KMS-11 (cell line): ENCODE data around the gene ATP1B3.

ENCODE experiments used
- H2AFZ ChIP-seq: fragments of 200-600 bp; sonication (generic); 2 replicates; pipeline ENCODE4 v1.6.1; 2016; ENCODE audit warnings: antibody characterized with exemption, mixed run types, low read depth
- H3K27ac ChIP-seq: fragments of 200-600 bp; sonication (generic); 2 replicates; pipeline ENCODE4 v1.6.1; 2016; ENCODE audit warnings: mild to moderate bottlenecking, mixed run types
- H3K27me3 ChIP-seq: fragments of 200-600 bp; sonication (generic); 2 replicates; pipeline ENCODE4 v1.6.1; 2017; ENCODE audit warnings: mild to moderate bottlenecking, low read depth, mixed run types, moderate library complexity; ENCODE audit not compliant: insufficient read depth
- H3K36me3 ChIP-seq: fragments of 200-600 bp; sonication (generic); 2 replicates; pipeline ENCODE4 v1.6.1; 2017; ENCODE audit warnings: mild to moderate bottlenecking, mixed run types; ENCODE audit not compliant: insufficient read depth
- H3K4me1 ChIP-seq: fragments of 200-600 bp; sonication (generic); 2 replicates; pipeline ENCODE4 v1.6.1; 2016; ENCODE audit warnings: mild to moderate bottlenecking, low read depth, mixed run types; ENCODE audit not compliant: poor library complexity, severe bottlenecking
- H3K4me2 ChIP-seq: fragments of 200-600 bp; sonication (generic); 2 replicates; pipeline ENCODE4 v1.7.0; 2016; ENCODE audit warnings: mild to moderate bottlenecking, mixed run types
- H3K4me3 ChIP-seq: fragments of 200-600 bp; sonication (generic); IDR thresholded peaks from 2 replicates; pipeline ENCODE4 v1.6.1; 2017; ENCODE audit warnings: low read depth, low read length, mixed read lengths; ENCODE audit not compliant: insufficient read depth
- H3K79me2 ChIP-seq: fragments of 200-600 bp; sonication (generic); 2 replicates; pipeline ENCODE4 v1.6.1; 2016; ENCODE audit warnings: low read depth, mixed run types; ENCODE audit not compliant: insufficient read depth
- H3K9ac ChIP-seq: fragments of 200-600 bp; sonication (generic); 2 replicates; pipeline ENCODE4 v1.6.1; 2016; ENCODE audit warnings: mild to moderate bottlenecking, mixed run types
- H4K20me1 ChIP-seq: fragments of 200-600 bp; sonication (generic); 2 replicates; pipeline ENCODE4 v1.6.1; 2016; ENCODE audit warnings: mild to moderate bottlenecking, mixed run types; ENCODE audit not compliant: insufficient read depth
- CTCF ChIP-seq: fragments of 200-600 bp; sonication (generic); conservative IDR thresholded peaks from 2 replicates; pipeline ENCODE4 v1.6.1; 2017; ENCODE audit warnings: low read depth, mild to moderate bottlenecking, antibody characterized with exemption, low read length, moderate library complexity, mixed read lengths

Gene ATP1B3

GRCh38 chr3:141933421-141934300, 57.2 kb downstream of the ATP1B3 start:
- no peak overlapping the region for H3K4me3 ChIP-seq
- H2AFZ ChIP-seq = no peak overlapping the region
- no peaks in the 10 kb centered on the region for H3K4me1 ChIP-seq
- H3K27ac ChIP-seq = no peak overlapping the region
- no peak overlapping the region for H3K9ac ChIP-seq
- no peak overlapping the region for H3K4me2 ChIP-seq
- H4K20me1 ChIP-seq = no peaks in the 10 kb centered on the region
- no peak for TF ChIP-seq CTCF
- no peaks in the 10 kb centered on the region for H3K36me3 ChIP-seq
- no peaks in the 10 kb centered on the region for H3K79me2 ChIP-seq
- H3K27me3 ChIP-seq = no peaks in the 10 kb centered on the region

DNA sequence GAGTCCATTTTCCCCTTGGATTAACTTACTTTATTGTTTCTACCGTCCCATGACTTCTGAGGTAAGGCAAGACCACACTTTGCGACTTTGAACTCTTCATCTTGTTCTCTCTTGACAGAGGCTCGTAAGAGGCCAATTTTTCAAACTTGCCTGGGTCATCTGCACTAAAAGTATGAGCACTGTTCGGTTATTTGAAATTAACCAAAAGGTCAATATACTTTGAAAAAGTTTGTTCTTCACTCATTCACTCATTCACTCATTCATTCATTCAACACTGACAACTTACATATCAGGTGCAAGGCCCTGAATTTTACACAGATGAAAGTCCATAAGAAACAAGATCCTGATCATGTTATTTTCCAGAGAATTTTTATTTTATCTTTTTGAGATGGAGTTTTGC, 57.9 kb downstream of the ATP1B3 start:
- Histone ChIP-seq H3K4me1 (no peaks in the 10 kb centered on the region), H3K79me2 (no peaks in the 10 kb centered on the region), H2AFZ (no peak overlapping the region), H3K9ac (no peak overlapping the region), H3K4me3 (no peak overlapping the region), H3K27me3 (no peaks in the 10 kb centered on the region), H4K20me1 (no peaks in the 10 kb centered on the region), H3K36me3 (no peaks in the 10 kb centered on the region), H3K27ac (no peak overlapping the region), H3K4me2 (no peak overlapping the region)
- no peak for TF ChIP-seq CTCF

- H3K4me1 ChIP-seq = no peaks in the 10 kb centered on the region
- no peaks in the 10 kb centered on the region for H3K36me3 ChIP-seq
- no peaks in the 10 kb centered on the region for H3K27me3 ChIP-seq
- H4K20me1 ChIP-seq = no peaks in the 10 kb centered on the region
- no peak for TF ChIP-seq CTCF
- H3K4me2 ChIP-seq = no peak overlapping the region
- no peak overlapping the region for H3K27ac ChIP-seq
- H3K9ac ChIP-seq = no peak overlapping the region
- H3K4me3 ChIP-seq = no peak overlapping the region
- no peak overlapping the region for H2AFZ ChIP-seq
- H3K79me2 ChIP-seq = no peaks in the 10 kb centered on the region
Measured at GRCh38 chr3:141938011-141938500, 61.6 kb downstream of the ATP1B3 start.

- H2AFZ ChIP-seq = no peak overlapping the region
Measured at GRCh38 chr3:141939759-141940158, 63.3 kb downstream of the ATP1B3 start.

More at GRCh38 chr3:141939759-141940158, 63.3 kb downstream of the ATP1B3 start:
- TF ChIP-seq CTCF = no peak
- no peak overlapping the region for H3K9ac ChIP-seq
- no peaks in the 10 kb centered on the region for H3K79me2 ChIP-seq
- no peaks in the 10 kb centered on the region for H3K27me3 ChIP-seq
- H3K4me1 ChIP-seq = no peaks in the 10 kb centered on the region
- no peak overlapping the region for H3K27ac ChIP-seq
- H3K4me3 ChIP-seq = no peak overlapping the region
- H3K36me3 ChIP-seq = no peaks in the 10 kb centered on the region
- no peaks in the 10 kb centered on the region for H4K20me1 ChIP-seq
- no peak overlapping the region for H3K4me2 ChIP-seq
